A172 (cell line): ENCODE results near the gene FLG. TPM values are rescaled to one million over a fixed set of nuclear protein-coding genes. Genes with fewer than 3 reads are reported as not detected.
"Not testable (repeated sequence)": the region's sequence is repeated elsewhere in the genome, so short reads cannot be mapped to it uniquely, and the experiment has no call there.

ENCODE experiments used
- DNase-seq: peaks from one replicate; pipeline ENCODE4 v3.0.0-alpha.2; 2015; ENCODE audit warnings: low spot score
- total RNA-seq: library from RNA; depleted of rRNA; stranded (reverse); fragments of >200 nt; shearing (Covaris generic); gene quantifications from 2 replicates; pipeline ENCODE4 v1.2.3, GENCODE V29; 2014; rRNA removed

Gene FLG
- total RNA-seq, 1 experiment from 2014 or later: not detected

- not testable (repeated sequence) for DNase-seq
These were observed 68.6 kb downstream of the FLG start for GRCh38 chr1:152256394-152256793.

Other genes with a start within 250 kb of the FLG start
- not detected in 2 replicates for gene TCHHL1, start 236.2 kb downstream of the FLG start, total RNA-seq
- 0.02 TPM in 1 of 2 replicates, not detected in the other for gene TCHH, start 209.8 kb downstream of the FLG start, total RNA-seq
- gene RPTN, start 166.0 kb downstream of the FLG start, total RNA-seq: not detected in 2 replicates
- gene HRNR, start 101.0 kb downstream of the FLG start, total RNA-seq: not detected in 2 replicates
- gene FLG2, start 34.8 kb upstream of the FLG start, total RNA-seq: not detected in 2 replicates
- gene CRNN, start 89.0 kb upstream of the FLG start, total RNA-seq: not detected in 2 replicates
- not detected in 2 replicates for gene LCE5A, start 185.6 kb upstream of the FLG start, total RNA-seq
- gene CRCT1, start 189.2 kb upstream of the FLG start, total RNA-seq: not detected in 2 replicates
- gene LCE3E, start 241.5 kb upstream of the FLG start, total RNA-seq: not detected in 2 replicates